SKM-1 treated with dmso at 0.1 percent for 144 hours (cell line): ENCODE measurements around the gene ATP5ME.
"Not testable (repeated sequence)": the region's sequence is repeated elsewhere in the genome, so short reads cannot be mapped to it uniquely, and the experiment has no call there.

Experiments used
- DNase-seq: peaks from one replicate; lab custom pipeline; 2025; ENCODE audit not compliant: unreplicated experiment; lab: John Stamatoyannopoulos, UW

Gene ATP5ME

GRCh38 chr4:656436-657337 lies 17.4 kb downstream of the ATP5ME start:
- no peak for DNase-seq

- no peak for DNase-seq
These were observed 18.5 kb downstream of the ATP5ME start for GRCh38 chr4:655464-656151.

GRCh38 chr4:654871-655463 lies 19.1 kb downstream of the ATP5ME start:
- no peak for DNase-seq

GRCh38 chr4:654503-654845 lies 19.6 kb downstream of the ATP5ME start:
- no peak for DNase-seq

- no peak for DNase-seq
These were observed 20.1 kb downstream of the ATP5ME start for GRCh38 chr4:653831-654502.

- no peak for DNase-seq
These were observed 20.8 kb downstream of the ATP5ME start for GRCh38 chr4:653080-653821.

- DNase-seq, result no peak
These were observed 22.0 kb downstream of the ATP5ME start for GRCh38 chr4:651884-652642.

GRCh38 chr4:650951-651883 lies 22.9 kb downstream of the ATP5ME start:
- no peak for DNase-seq

- no peak for DNase-seq
These were observed 23.6 kb downstream of the ATP5ME start for GRCh38 chr4:650461-650860.

GRCh38 chr4:649751-650310 lies 24.2 kb downstream of the ATP5ME start:
- DNase-seq, result no peak

GRCh38 chr4:649293-649625 lies 24.8 kb downstream of the ATP5ME start:
- no peak for DNase-seq

- no peak for DNase-seq
These were observed 25.3 kb downstream of the ATP5ME start for GRCh38 chr4:648579-649292.

GRCh38 chr4:647481-647880 lies 26.6 kb downstream of the ATP5ME start:
- no peak for DNase-seq

GRCh38 chr4:646460-646859 lies 27.6 kb downstream of the ATP5ME start:
- no peak for DNase-seq

- DNase-seq, result not testable (repeated sequence)
These were observed 31.7 kb downstream of the ATP5ME start for GRCh38 chr4:642366-642765.

GRCh38 chr4:637536-638280 lies 36.4 kb downstream of the ATP5ME start:
- no peak for DNase-seq

- no peak for DNase-seq
These were observed 37.4 kb downstream of the ATP5ME start for GRCh38 chr4:636628-637159.
